Measurements from ENCODE around the gene SYT17.

GRCh38 chr16:19151310-19151709 is 16.7 kb upstream of the SYT17 start:
- TF ChIP-seq CTCF (conservative IDR thresholded peaks at IDR 0.05; ENCODE audit: low read length), result no peak
- no peak for TF ChIP-seq EZH2phosphoT487 (IDR thresholded peaks at IDR 0.05; ENCODE audit: borderline replicate concordance)

Measured in Loucy (cell line).